ENCODE results near the gene WAPL.

WAPL gene

GRCh38 chr10:86397120-86397519, 124.5 kb downstream of the WAPL start:
- no peak for TF ChIP-seq CTCF (IDR thresholded peaks at IDR 0.05; ENCODE audit: control insufficient read depth, extremely low read depth, insufficient read depth)
- no peak overlapping the region for H3K4me3 ChIP-seq (ENCODE audit: low read depth, low read length)
- no peak for DNase-seq (ENCODE audit: low read depth)

- no peak for TF ChIP-seq CTCF (IDR thresholded peaks at IDR 0.05; ENCODE audit: control insufficient read depth, extremely low read depth, insufficient read depth)
- DNase-seq (ENCODE audit: low read depth), result no peak
- H3K4me3 ChIP-seq (ENCODE audit: low read depth, low read length), result no peak overlapping the region
These were observed 127.6 kb downstream of the WAPL start for GRCh38 chr10:86393862-86394455.

GRCh38 chr10:86393362-86393761, 128.2 kb downstream of the WAPL start:
- no peak for DNase-seq (ENCODE audit: low read depth)
- no peak overlapping the region for H3K4me3 ChIP-seq (ENCODE audit: low read depth, low read length)
- no peak for TF ChIP-seq CTCF (IDR thresholded peaks at IDR 0.05; ENCODE audit: control insufficient read depth, extremely low read depth, insufficient read depth)

- TF ChIP-seq CTCF (IDR thresholded peaks at IDR 0.05; ENCODE audit: control insufficient read depth, extremely low read depth, insufficient read depth), result no peak
- no peak for DNase-seq (ENCODE audit: low read depth)
- H3K4me3 ChIP-seq (ENCODE audit: low read depth, low read length), result no peak overlapping the region
These were observed 128.9 kb downstream of the WAPL start for GRCh38 chr10:86392723-86393094.

- no peak for DNase-seq (ENCODE audit: low read depth)
- no peak for TF ChIP-seq CTCF (IDR thresholded peaks at IDR 0.05; ENCODE audit: control insufficient read depth, extremely low read depth, insufficient read depth)
- no peak overlapping the region for H3K4me3 ChIP-seq (ENCODE audit: low read depth, low read length)
These were observed 129.4 kb downstream of the WAPL start for GRCh38 chr10:86391986-86392722.

GRCh38 chr10:86391236-86391840, 130.3 kb downstream of the WAPL start:
- TF ChIP-seq CTCF (IDR thresholded peaks at IDR 0.05; ENCODE audit: control insufficient read depth, extremely low read depth, insufficient read depth), result no peak
- no peak overlapping the region for H3K4me3 ChIP-seq (ENCODE audit: low read depth, low read length)
- no peak for DNase-seq (ENCODE audit: low read depth)

Data from LNCaP clone FGC (cell line).